OCI-LY1 (cell line): Measurements from ENCODE around the gene DCUN1D2.

Experiments used
- H2AFZ ChIP-seq: fragments of 200-600 bp; sonication (generic), shearing (Covaris generic); 2 replicates; pipeline ENCODE4 v1.6.0; 2014; ENCODE audit warnings: antibody characterized with exemption, mild to moderate bottlenecking, low read length
- H3F3A ChIP-seq: fragments of 200-600 bp; sonication (generic), shearing (Covaris generic); 2 replicates; pipeline ENCODE4 v1.6.0; 2014; ENCODE audit warnings: mild to moderate bottlenecking, antibody characterized with exemption, low read length, moderate library complexity; ENCODE audit not compliant: insufficient read depth
- H3K27ac ChIP-seq: fragments of 200-600 bp; sonication (generic); 2 replicates; pipeline ENCODE4 v1.5.1; 2014; ENCODE audit warnings: low read length, mixed run types, mild to moderate bottlenecking, low read depth; ENCODE audit not compliant: poor library complexity, severe bottlenecking
- H3K27me3 ChIP-seq: fragments of 200-600 bp; sonication (generic); 2 replicates; pipeline ENCODE4 v1.6.0; 2014; ENCODE audit warnings: antibody characterized with exemption, mild to moderate bottlenecking, low read length, moderate library complexity; ENCODE audit not compliant: insufficient read depth
- H3K36me3 ChIP-seq: fragments of 200-600 bp; sonication (generic); 2 replicates; pipeline ENCODE4 v1.6.1; 2014; ENCODE audit warnings: mild to moderate bottlenecking, antibody characterized with exemption, low read length, moderate library complexity, mixed read lengths; ENCODE audit not compliant: insufficient read depth
- H3K4me1 ChIP-seq: fragments of 200-600 bp; sonication (generic); 2 replicates; pipeline ENCODE4 v1.5.1; 2014; ENCODE audit warnings: mild to moderate bottlenecking, low read length, moderate library complexity; ENCODE audit not compliant: insufficient read depth, severe bottlenecking
- H3K4me2 ChIP-seq: fragments of 200-600 bp; sonication (generic), shearing (Covaris generic); 2 replicates; pipeline ENCODE4 v1.6.1; 2014; ENCODE audit warnings: low read length
- H3K4me3 ChIP-seq: fragments of 200-600 bp; sonication (generic); 2 replicates; pipeline ENCODE4 v1.5.1; 2014; ENCODE audit warnings: low read length, low read depth, mild to moderate bottlenecking, mixed read lengths; ENCODE audit not compliant: poor library complexity, severe bottlenecking
- H3K79me2 ChIP-seq: fragments of 200-600 bp; shearing (Covaris generic); 2 replicates; pipeline ENCODE4 v1.6.1; 2016; ENCODE audit warnings: mixed run types, low read length, mixed read lengths; ENCODE audit not compliant: insufficient read depth
- H3K9ac ChIP-seq: fragments of 200-600 bp; sonication (generic), shearing (Covaris generic); 2 replicates; pipeline ENCODE4 v1.6.1; 2014; ENCODE audit warnings: mild to moderate bottlenecking, low read length, mixed read lengths
- H3K9me2 ChIP-seq: fragments of 200-600 bp; sonication (generic), shearing (Covaris generic); 2 replicates; pipeline ENCODE4 v1.6.1; 2014; ENCODE audit warnings: low read depth, mild to moderate bottlenecking, low read length, mixed read lengths
- H3K9me3 ChIP-seq: fragments of 200-600 bp; shearing (Covaris generic); 2 replicates; pipeline ENCODE4 v1.6.1; 2014; ENCODE audit warnings: low read length, mixed read lengths
- H4K20me1 ChIP-seq: fragments of 200-600 bp; sonication (generic), shearing (Covaris generic); 2 replicates; pipeline ENCODE4 v1.6.0; 2016; ENCODE audit warnings: mild to moderate bottlenecking, low read length; ENCODE audit not compliant: insufficient read depth
- CTCF ChIP-seq: fragments of 200-600 bp; sonication (generic), shearing (Covaris generic); IDR thresholded peaks from 2 replicates; pipeline ENCODE4 v1.5.1; 2017; ENCODE audit warnings: mild to moderate bottlenecking, antibody characterized with exemption, low read length, moderate library complexity, mixed read lengths
- EZH2 ChIP-seq: fragments of 200-600 bp; sonication (generic), shearing (Covaris generic); IDR thresholded peaks from 2 replicates; pipeline ENCODE4 v1.8.0; 2017; ENCODE audit warnings: borderline replicate concordance, mixed run types, mild to moderate bottlenecking, antibody characterized with exemption, low read length, moderate library complexity, mixed read lengths

DCUN1D2 gene

GRCh38 chr13:113477724-113478123 is 12.8 kb downstream of the DCUN1D2 start:
- Histone ChIP-seq H3K4me2 (no peak overlapping the region), H3K27ac (no peak overlapping the region), H3K9me2 (no peaks in the 10 kb centered on the region), H2AFZ (no peak overlapping the region), H4K20me1 (no peaks in the 10 kb centered on the region), H3K79me2 (peaks cover 20% of the 10 kb centered on the region), H3K4me3 (no peak overlapping the region), H3F3A (no peaks in the 10 kb centered on the region), H3K27me3 (no peaks in the 10 kb centered on the region), H3K36me3 (peaks cover 79% of the 10 kb centered on the region), H3K9ac (no peak overlapping the region), H3K4me1 (no peaks in the 10 kb centered on the region), H3K9me3 (no peaks in the 10 kb centered on the region)
- TF ChIP-seq EZH2 = no peak
- no peak for TF ChIP-seq CTCF

GRCh38 chr13:113476811-113477210 is 13.7 kb downstream of the DCUN1D2 start:
- H3K36me3 ChIP-seq = peaks cover 87% of the 10 kb centered on the region
- no peak for TF ChIP-seq EZH2
- no peak for TF ChIP-seq CTCF
- no peaks in the 10 kb centered on the region for H3K9me2 ChIP-seq
- no peaks in the 10 kb centered on the region for H3K4me1 ChIP-seq
- no peaks in the 10 kb centered on the region for H4K20me1 ChIP-seq
- H3F3A ChIP-seq = no peaks in the 10 kb centered on the region
- H3K79me2 ChIP-seq = peaks cover 13% of the 10 kb centered on the region
- H3K27ac ChIP-seq = no peak overlapping the region
- no peak overlapping the region for H3K9ac ChIP-seq
- H3K9me3 ChIP-seq = no peaks in the 10 kb centered on the region
- H3K4me3 ChIP-seq = no peak overlapping the region
- H2AFZ ChIP-seq = no peak overlapping the region
- no peak overlapping the region for H3K4me2 ChIP-seq
- H3K27me3 ChIP-seq = no peaks in the 10 kb centered on the region

- Histone ChIP-seq H3K79me2 (peaks cover 7% of the 10 kb centered on the region), H3K27me3 (no peaks in the 10 kb centered on the region), H2AFZ (no peak overlapping the region), H3K4me3 (no peak overlapping the region), H3K4me2 (no peak overlapping the region), H3K36me3 (peaks cover 93% of the 10 kb centered on the region), H3K9me2 (no peaks in the 10 kb centered on the region), H3K9me3 (no peaks in the 10 kb centered on the region), H4K20me1 (no peaks in the 10 kb centered on the region), H3K4me1 (no peaks in the 10 kb centered on the region), H3F3A (no peaks in the 10 kb centered on the region), H3K27ac (no peak overlapping the region), H3K9ac (no peak overlapping the region)
- TF ChIP-seq CTCF (no peak), EZH2 (no peak)
Measured at GRCh38 chr13:113475911-113476310, 14.6 kb downstream of the DCUN1D2 start.
